ENCODE measurements around the gene SDF4. TPM values are rescaled to one million over a fixed set of nuclear protein-coding genes. Genes with fewer than 3 reads are reported as not detected.
"Not testable (repeated sequence)": the region's sequence is repeated elsewhere in the genome, so short reads cannot be mapped to it uniquely, and the experiment has no call there.

SDF4 gene
- total and polyA plus RNA-seq, 2 experiments from 2014 or later, result 45.0 to 62.6 TPM

- TF ChIP-seq, protein P1, sequence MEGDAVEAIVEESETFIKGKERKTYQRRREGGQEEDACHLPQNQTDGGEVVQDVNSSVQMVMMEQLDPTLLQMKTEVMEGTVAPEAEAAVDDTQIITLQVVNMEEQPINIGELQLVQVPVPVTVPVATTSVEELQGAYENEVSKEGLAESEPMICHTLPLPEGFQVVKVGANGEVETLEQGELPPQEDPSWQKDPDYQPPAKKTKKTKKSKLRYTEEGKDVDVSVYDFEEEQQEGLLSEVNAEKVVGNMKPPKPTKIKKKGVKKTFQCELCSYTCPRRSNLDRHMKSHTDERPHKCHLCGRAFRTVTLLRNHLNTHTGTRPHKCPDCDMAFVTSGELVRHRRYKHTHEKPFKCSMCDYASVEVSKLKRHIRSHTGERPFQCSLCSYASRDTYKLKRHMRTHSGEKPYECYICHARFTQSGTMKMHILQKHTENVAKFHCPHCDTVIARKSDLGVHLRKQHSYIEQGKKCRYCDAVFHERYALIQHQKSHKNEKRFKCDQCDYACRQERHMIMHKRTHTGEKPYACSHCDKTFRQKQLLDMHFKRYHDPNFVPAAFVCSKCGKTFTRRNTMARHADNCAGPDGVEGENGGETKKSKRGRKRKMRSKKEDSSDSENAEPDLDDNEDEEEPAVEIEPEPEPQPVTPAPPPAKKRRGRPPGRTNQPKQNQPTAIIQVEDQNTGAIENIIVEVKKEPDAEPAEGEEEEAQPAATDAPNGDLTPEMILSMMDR (conservative IDR thresholded peaks at IDR 0.05; ENCODE audit: low read depth in 2 of 2), result no peak
- TF ChIP-seq POLR2AphosphoS5 (IDR thresholded peaks at IDR 0.05; ENCODE audit: low read depth), result no peak
- TF ChIP-seq JUNB (IDR thresholded peaks at IDR 0.05; ENCODE audit: unreplicated experiment), result no peak
- TF ChIP-seq, protein P2, sequence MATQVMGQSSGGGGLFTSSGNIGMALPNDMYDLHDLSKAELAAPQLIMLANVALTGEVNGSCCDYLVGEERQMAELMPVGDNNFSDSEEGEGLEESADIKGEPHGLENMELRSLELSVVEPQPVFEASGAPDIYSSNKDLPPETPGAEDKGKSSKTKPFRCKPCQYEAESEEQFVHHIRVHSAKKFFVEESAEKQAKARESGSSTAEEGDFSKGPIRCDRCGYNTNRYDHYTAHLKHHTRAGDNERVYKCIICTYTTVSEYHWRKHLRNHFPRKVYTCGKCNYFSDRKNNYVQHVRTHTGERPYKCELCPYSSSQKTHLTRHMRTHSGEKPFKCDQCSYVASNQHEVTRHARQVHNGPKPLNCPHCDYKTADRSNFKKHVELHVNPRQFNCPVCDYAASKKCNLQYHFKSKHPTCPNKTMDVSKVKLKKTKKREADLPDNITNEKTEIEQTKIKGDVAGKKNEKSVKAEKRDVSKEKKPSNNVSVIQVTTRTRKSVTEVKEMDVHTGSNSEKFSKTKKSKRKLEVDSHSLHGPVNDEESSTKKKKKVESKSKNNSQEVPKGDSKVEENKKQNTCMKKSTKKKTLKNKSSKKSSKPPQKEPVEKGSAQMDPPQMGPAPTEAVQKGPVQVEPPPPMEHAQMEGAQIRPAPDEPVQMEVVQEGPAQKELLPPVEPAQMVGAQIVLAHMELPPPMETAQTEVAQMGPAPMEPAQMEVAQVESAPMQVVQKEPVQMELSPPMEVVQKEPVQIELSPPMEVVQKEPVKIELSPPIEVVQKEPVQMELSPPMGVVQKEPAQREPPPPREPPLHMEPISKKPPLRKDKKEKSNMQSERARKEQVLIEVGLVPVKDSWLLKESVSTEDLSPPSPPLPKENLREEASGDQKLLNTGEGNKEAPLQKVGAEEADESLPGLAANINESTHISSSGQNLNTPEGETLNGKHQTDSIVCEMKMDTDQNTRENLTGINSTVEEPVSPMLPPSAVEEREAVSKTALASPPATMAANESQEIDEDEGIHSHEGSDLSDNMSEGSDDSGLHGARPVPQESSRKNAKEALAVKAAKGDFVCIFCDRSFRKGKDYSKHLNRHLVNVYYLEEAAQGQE (IDR thresholded peaks at IDR 0.05; ENCODE audit: unreplicated experiment), result no peak
- TF ChIP-seq ZNF114 (CRISPR knock-in tag; IDR thresholded peaks at IDR 0.05), result no peak
- TF ChIP-seq, protein P3, sequence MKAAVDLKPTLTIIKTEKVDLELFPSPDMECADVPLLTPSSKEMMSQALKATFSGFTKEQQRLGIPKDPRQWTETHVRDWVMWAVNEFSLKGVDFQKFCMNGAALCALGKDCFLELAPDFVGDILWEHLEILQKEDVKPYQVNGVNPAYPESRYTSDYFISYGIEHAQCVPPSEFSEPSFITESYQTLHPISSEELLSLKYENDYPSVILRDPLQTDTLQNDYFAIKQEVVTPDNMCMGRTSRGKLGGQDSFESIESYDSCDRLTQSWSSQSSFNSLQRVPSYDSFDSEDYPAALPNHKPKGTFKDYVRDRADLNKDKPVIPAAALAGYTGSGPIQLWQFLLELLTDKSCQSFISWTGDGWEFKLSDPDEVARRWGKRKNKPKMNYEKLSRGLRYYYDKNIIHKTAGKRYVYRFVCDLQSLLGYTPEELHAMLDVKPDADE (IDR thresholded peaks at IDR 0.05), result no peak
These were observed 54.9 kb downstream of the SDF4 start (continued) for GRCh38 chr1:1176931-1177330.

DNA sequence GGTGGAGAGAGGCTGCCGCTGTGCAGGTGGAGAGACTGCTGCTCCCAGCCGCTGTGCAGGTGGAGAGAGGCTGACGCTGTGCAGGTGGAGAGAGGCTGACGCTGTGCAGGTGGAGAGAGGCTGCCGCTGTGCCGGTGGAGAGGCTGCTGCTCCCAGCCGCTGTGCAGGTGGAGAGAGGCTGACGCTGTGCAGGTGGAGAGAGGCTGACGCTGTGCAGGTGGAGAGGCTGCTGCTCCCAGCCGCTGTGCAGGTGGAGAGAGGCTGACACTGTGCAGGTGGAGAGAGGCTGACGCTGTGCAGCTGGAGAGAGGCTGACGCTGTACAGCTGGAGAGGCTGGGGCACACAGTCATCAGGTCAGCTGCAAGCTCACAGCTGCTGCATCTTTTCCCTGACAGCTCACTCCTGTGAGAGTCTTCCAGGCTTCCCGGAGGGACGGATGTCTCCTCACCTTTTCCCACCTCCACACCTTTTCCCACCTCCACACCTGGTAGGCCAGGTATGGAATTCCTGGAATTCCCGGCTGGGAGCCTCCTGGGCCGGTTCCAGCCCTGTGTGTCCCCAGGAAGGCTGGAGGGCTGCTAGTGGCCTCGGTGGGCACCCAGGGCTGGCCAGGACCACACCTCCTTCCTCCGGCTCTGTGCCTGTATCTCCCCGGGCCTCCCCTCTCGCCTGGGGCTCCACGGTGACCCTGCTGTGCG lies 55.6 kb downstream of the SDF4 start:
- H3F3A ChIP-seq (replicated peaks; ENCODE audit: low read depth); H3K27ac Mint-ChIP-seq; H3K36me3 ChIP-seq (ENCODE audit: insufficient read depth); H3K9me3 Mint-ChIP-seq; H3K4me3 ChIP-seq; H3K9me2 ChIP-seq (ENCODE audit: insufficient read depth); H3K4me3 Mint-ChIP-seq; H3K27me3 ChIP-seq (ENCODE audit: insufficient read depth); H3K79me2 ChIP-seq (replicated peaks; ENCODE audit: insufficient read depth); H4K20me1 ChIP-seq (replicated peaks; ENCODE audit: insufficient read depth); H3K36me3 Mint-ChIP-seq (ENCODE audit: low read depth): not testable (repeated sequence)
- peaks cover 14% of the 10 kb centered on the region for H3K27me3 Mint-ChIP-seq (ENCODE audit: insufficient read depth, low read depth, poor library complexity)
- H3K4me1 Mint-ChIP-seq, result peaks cover 22% of the 10 kb centered on the region
- peak; percentile 38 for ATAC-seq
- Histone ChIP-seq H3K4me1 (ENCODE audit: insufficient read depth) (peaks cover 13% of the 10 kb centered on the region; the same call in 1 of the 2 replicates), H3K4me2 (peak overlapping the region; percentile 66; the same call in 1 of the 2 replicates), H3K27ac (ENCODE audit: low read depth) (peak overlapping the region; percentile 69; the same call in 1 of the 2 replicates), H2AFZ (0 out of 2 replicates have a peak overlapping the region, but pooled peaks have one; percentile 38)
- peak; percentile 87 for DNase-seq (ENCODE audit: low spot score)
